Natural killer cell (primary cell): ENCODE measurements around the gene MAPRE2. TPM values are rescaled to one million over a fixed set of nuclear protein-coding genes. Genes with fewer than 3 reads are reported as not detected.

Source experiments
- ATAC-seq, 3 donors: fragments of 150-1000 bp in 2 of 3; fragments of 200-7000 bp in 1 of 3; cut with Tn5 transposase; 1 replicate in 1 of 3; 2 replicates in 2 of 3; pipeline ENCODE4 v1.10.0; 2021; ENCODE audit warnings: mild to moderate bottlenecking in 2 of 3, moderate library complexity in 2 of 3
- DNase-seq, 2 donors: peaks; one replicate each; pipeline versions ENCODE4 v3.0.0 to v3.0.0-alpha.2; 2013 to 2021; ENCODE audit warnings: mixed read lengths in 1 of 2
- H3K27ac ChIP-seq: one replicate; pipeline ENCODE4 v1.5.1; 2013; ENCODE audit warnings: mild to moderate bottlenecking, low read length
- H3K27me3 ChIP-seq: one replicate; pipeline ENCODE4 v1.6.1; 2013; ENCODE audit warnings: low read length; ENCODE audit not compliant: control insufficient read depth, insufficient read depth
- H3K36me3 ChIP-seq: one replicate; pipeline ENCODE4 v1.6.1; 2013; ENCODE audit warnings: low read length; ENCODE audit not compliant: control insufficient read depth, insufficient read depth
- H3K4me1 ChIP-seq: one replicate; pipeline ENCODE4 v1.6.1; 2013; ENCODE audit warnings: low read length; ENCODE audit not compliant: control insufficient read depth, insufficient read depth
- H3K4me3 ChIP-seq: one replicate; pipeline ENCODE4 v1.5.1; 2013; ENCODE audit warnings: low read length
- H3K9me3 ChIP-seq: one replicate; pipeline ENCODE4 v1.6.1; 2013; ENCODE audit warnings: low read length; ENCODE audit not compliant: control insufficient read depth, insufficient read depth
- H3K27ac Mint-ChIP-seq, 2 donors: one replicate each; pipeline ENCODE4 v1.8.0; 2022; ENCODE audit warnings: mild to moderate bottlenecking in 2 of 2, mixed read lengths in 2 of 2, moderate library complexity in 1 of 2
- H3K27me3 Mint-ChIP-seq, 2 donors: one replicate each; pipeline ENCODE4 v1.8.0; 2022; ENCODE audit warnings: low read depth in 2 of 2, mixed read lengths in 2 of 2
- H3K36me3 Mint-ChIP-seq: one replicate; pipeline ENCODE4 v1.8.0; 2022; ENCODE audit warnings: mixed read lengths
- H3K4me1 Mint-ChIP-seq, 2 donors: one replicate each; pipeline ENCODE4 v1.8.0; 2022; ENCODE audit warnings: mixed read lengths in 2 of 2
- H3K4me3 Mint-ChIP-seq: one replicate; pipeline ENCODE4 v1.8.0; 2022; ENCODE audit warnings: mild to moderate bottlenecking, moderate library complexity, mixed read lengths
- H3K9me3 Mint-ChIP-seq, 2 donors: one replicate each; pipeline ENCODE4 v1.8.0; 2022; ENCODE audit warnings: mixed read lengths in 2 of 2
- WGBS: methylation state at CpG from one replicate; pipeline ENCODE4 v1.1.7; 2013; ENCODE audit warnings: missing lambda C conversion rate; ENCODE audit not compliant: insufficient coverage; 5-methylcytosine and 5-hydroxymethylcytosine counted together
- intact Hi-C: fragments of 100-400 bp; cut with micrococcal nuclease; formaldehyde crosslinking; loops from one replicate; pipeline ENCODE4 v1.14.2; 2022
- total RNA-seq, 4 donors: library from RNA; stranded (reverse); fragments of 120-200 nt in 1 of 4; gene quantifications; one replicate each; pipeline versions ENCODE4 v1.2.3 to v1.2.4, GENCODE V29; 2013 to 2022
- TF ChIP-seq, protein P1 (sequence below): fragments of 200-600 bp; IDR thresholded peaks from one replicate; pipeline ENCODE4 v1.8.0; 2022; ENCODE audit warnings: antibody characterized with exemption

Gene MAPRE2
- total RNA-seq, 3 donors from 2014 or later (not counting 1 experiment from before 2014, with no cell fraction given): 159 to 283 (median 207) TPM

DNA sequence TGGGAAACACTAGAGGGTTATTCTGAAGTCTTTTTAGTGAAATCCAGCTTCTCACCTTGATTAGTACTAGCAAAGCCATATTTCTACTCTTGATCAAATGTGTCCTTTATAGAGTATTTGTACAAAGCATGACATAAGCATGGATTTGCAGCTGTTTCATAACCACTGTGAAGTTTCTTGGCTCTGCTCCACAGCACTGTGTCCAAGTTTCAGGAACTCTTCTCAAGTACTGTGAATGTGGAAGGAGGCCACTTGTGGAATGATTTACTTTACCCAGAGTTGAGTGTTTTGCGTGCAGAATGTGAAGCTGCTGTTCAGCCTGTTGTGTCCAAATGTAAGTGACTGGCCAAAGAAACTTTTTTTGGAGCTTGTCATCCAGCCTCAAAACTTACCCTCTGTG, 16.2 kb upstream of the MAPRE2 start:
- H3K9me3 Mint-ChIP-seq: no peaks in the 10 kb centered on the region
- Histone ChIP-seq H3K4me1 (peaks cover 7% of the 10 kb centered on the region), H3K27me3 (no peaks in the 10 kb centered on the region), H3K27ac (no peak overlapping the region), H3K4me3 (no peak overlapping the region), H3K9me3 (no peaks in the 10 kb centered on the region), H3K36me3 (no peaks in the 10 kb centered on the region)
- H3K36me3 Mint-ChIP-seq: no peaks in the 10 kb centered on the region
- H3K27me3 Mint-ChIP-seq: no peaks in the 10 kb centered on the region
- H3K4me3 Mint-ChIP-seq: no peak overlapping the region
- TF ChIP-seq, protein P1, sequence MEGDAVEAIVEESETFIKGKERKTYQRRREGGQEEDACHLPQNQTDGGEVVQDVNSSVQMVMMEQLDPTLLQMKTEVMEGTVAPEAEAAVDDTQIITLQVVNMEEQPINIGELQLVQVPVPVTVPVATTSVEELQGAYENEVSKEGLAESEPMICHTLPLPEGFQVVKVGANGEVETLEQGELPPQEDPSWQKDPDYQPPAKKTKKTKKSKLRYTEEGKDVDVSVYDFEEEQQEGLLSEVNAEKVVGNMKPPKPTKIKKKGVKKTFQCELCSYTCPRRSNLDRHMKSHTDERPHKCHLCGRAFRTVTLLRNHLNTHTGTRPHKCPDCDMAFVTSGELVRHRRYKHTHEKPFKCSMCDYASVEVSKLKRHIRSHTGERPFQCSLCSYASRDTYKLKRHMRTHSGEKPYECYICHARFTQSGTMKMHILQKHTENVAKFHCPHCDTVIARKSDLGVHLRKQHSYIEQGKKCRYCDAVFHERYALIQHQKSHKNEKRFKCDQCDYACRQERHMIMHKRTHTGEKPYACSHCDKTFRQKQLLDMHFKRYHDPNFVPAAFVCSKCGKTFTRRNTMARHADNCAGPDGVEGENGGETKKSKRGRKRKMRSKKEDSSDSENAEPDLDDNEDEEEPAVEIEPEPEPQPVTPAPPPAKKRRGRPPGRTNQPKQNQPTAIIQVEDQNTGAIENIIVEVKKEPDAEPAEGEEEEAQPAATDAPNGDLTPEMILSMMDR: no peak
- intact Hi-C loops: loop anchor here (5.0 kb wide), 2 partner anchors 47 to 217 kb away; partner anchors contain the start of gene ZNF397
- H3K4me1 Mint-ChIP-seq: peaks cover 20 to 31% of the 10 kb centered on the region in 2 donors
- DNase-seq (no peak), ATAC-seq (no peak)
- H3K27ac Mint-ChIP-seq: no peak overlapping the region
- WGBS: 83% methylated on average over 1 of the region's 1 CpG

- H3K9me3 Mint-ChIP-seq: peaks cover 0 to 4% of the 10 kb centered on the region in 2 donors
- H3K27ac ChIP-seq: no peak overlapping the region
- peaks cover 11% of the 10 kb centered on the region for H3K4me1 ChIP-seq
- peak in 1 of 2 donors; percentile 78 for DNase-seq
- 91% methylated on average over 5 of the region's 5 CpGs for WGBS
- H3K9me3 ChIP-seq: no peaks in the 10 kb centered on the region
- H3K4me3 Mint-ChIP-seq: no peak overlapping the region
- no peaks in the 10 kb centered on the region for H3K36me3 ChIP-seq
- no peaks in the 10 kb centered on the region for H3K36me3 Mint-ChIP-seq
- peak overlapping the region; percentile 79 to 95 for H3K27ac Mint-ChIP-seq
- intact Hi-C loops: loop anchor here (1.0 to 5.0 kb wide), 3 partner anchors 46 to 216 kb away; partner anchors contain the start of gene ZNF397
- H3K27me3 Mint-ChIP-seq: no peaks in the 10 kb centered on the region
- no peaks in the 10 kb centered on the region for H3K27me3 ChIP-seq
- H3K4me1 Mint-ChIP-seq: peaks cover 35 to 44% of the 10 kb centered on the region in 2 donors
- ATAC-seq: peak in 2 of 3 donors; percentile 48 to 52
- TF ChIP-seq, protein P1: peak; percentile 32
- no peak overlapping the region for H3K4me3 ChIP-seq
Observed at GRCh38 chr18:35026407-35027061, 14.7 kb upstream of the MAPRE2 start.

DNA sequence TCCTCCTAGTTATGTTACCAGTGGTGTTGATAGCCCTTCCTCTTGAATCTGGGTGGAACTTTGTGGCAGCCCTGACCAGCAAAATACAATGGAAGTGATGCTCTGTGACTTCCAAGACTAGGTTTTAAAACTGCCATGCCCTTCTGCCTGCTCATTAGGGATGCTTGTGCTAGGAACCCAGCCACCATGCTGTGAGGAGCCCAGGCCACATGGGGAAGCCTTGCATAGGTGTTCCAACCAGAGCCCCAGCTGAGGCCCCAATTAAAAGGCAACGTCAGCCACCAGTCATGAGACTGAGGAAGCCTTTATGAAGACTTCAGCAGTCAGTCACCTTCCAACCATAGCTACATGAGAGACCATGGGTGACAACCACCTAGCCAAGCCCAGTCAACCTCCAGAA, 14.0 kb upstream of the MAPRE2 start:
- TF ChIP-seq, protein P1: no peak
- 67% methylated on average over 1 of the region's 1 CpG for WGBS
- H3K36me3 Mint-ChIP-seq: no peaks in the 10 kb centered on the region
- peaks cover 42 to 50% of the 10 kb centered on the region in 2 donors for H3K4me1 Mint-ChIP-seq
- intact Hi-C loops: loop anchor here (5.0 kb wide), 2 partner anchors 45 to 215 kb away; partner anchors contain the start of gene ZNF397
- Histone ChIP-seq H3K4me1 (peaks cover 15% of the 10 kb centered on the region), H3K27me3 (no peaks in the 10 kb centered on the region), H3K4me3 (no peak overlapping the region), H3K9me3 (no peaks in the 10 kb centered on the region), H3K27ac (no peak overlapping the region), H3K36me3 (no peaks in the 10 kb centered on the region)
- no peak for ATAC-seq
- no peaks in the 10 kb centered on the region for H3K27me3 Mint-ChIP-seq
- DNase-seq: peak in 1 of 2 donors; percentile 48
- H3K9me3 Mint-ChIP-seq: peaks cover 0 to 4% of the 10 kb centered on the region in 2 donors
- H3K4me3 Mint-ChIP-seq: no peak overlapping the region
- peak overlapping the region; percentile 79 to 95 for H3K27ac Mint-ChIP-seq
